CD8-positive, alpha-beta memory T cell (primary cell): ENCODE results near the gene C2orf92. TPM values are rescaled to one million over a fixed set of nuclear protein-coding genes. Genes with fewer than 3 reads are reported as not detected.

Experiments used
- CTCF ChIA-PET: fragments of 350-600 bp; sonication (Branson Sonifier 250); formaldehyde crosslinking; loops from one replicate; lab custom pipeline; 2021; ENCODE audit warnings: antibody characterized with exemption; lab: Charles Lee
- POLR2A ChIA-PET: fragments of 350-600 bp; sonication (Branson Sonifier 250); formaldehyde crosslinking; loops from one replicate; lab custom pipeline; 2021; ENCODE audit warnings: antibody characterized with exemption; lab: Charles Lee
- DNase-seq, 5 donors: peaks; one replicate each; pipeline versions ENCODE4 v3.0.0 to v3.0.0-alpha.2; 2020 to 2022; ENCODE audit warnings: mixed read lengths in 1 of 5
- H3K27ac ChIP-seq: one replicate; pipeline ENCODE4 v1.7.0; 2013; ENCODE audit warnings: low read depth, mild to moderate bottlenecking, low read length, moderate library complexity
- H3K27me3 ChIP-seq: 2 replicates; pipeline ENCODE4 v1.7.0; 2013; ENCODE audit warnings: low read length, mild to moderate bottlenecking; ENCODE audit not compliant: insufficient read depth, poor library complexity, severe bottlenecking
- H3K36me3 ChIP-seq: 2 replicates; pipeline ENCODE4 v1.7.0; 2013; ENCODE audit warnings: mild to moderate bottlenecking, low read length, moderate library complexity; ENCODE audit not compliant: insufficient read depth
- H3K4me1 ChIP-seq: 2 replicates; pipeline ENCODE4 v1.7.0; 2013; ENCODE audit warnings: mild to moderate bottlenecking, low read length, moderate library complexity; ENCODE audit not compliant: insufficient read depth
- H3K4me3 ChIP-seq: 2 replicates; pipeline ENCODE4 v1.7.0; 2013; ENCODE audit warnings: mild to moderate bottlenecking, low read length
- H3K9me3 ChIP-seq: 2 replicates; pipeline ENCODE4 v1.7.0; 2013; ENCODE audit warnings: mild to moderate bottlenecking, low read length
- H3K27ac Mint-ChIP-seq, 8 donors: one replicate each; pipeline ENCODE4 v1.8.0; 2020 to 2021; ENCODE audit warnings: mixed read lengths in 8 of 8, mild to moderate bottlenecking in 6 of 8, inconsistent platforms in 3 of 8, moderate library complexity in 3 of 8
- H3K27me3 Mint-ChIP-seq, 2 donors: one replicate each; pipeline ENCODE4 v1.8.0; 2020 to 2021; ENCODE audit warnings: mixed read lengths in 2 of 2, mild to moderate bottlenecking in 1 of 2, moderate library complexity in 1 of 2
- H3K36me3 Mint-ChIP-seq, 3 donors: one replicate each; pipeline ENCODE4 v1.8.0; 2020 to 2021; ENCODE audit warnings: mixed read lengths in 3 of 3, inconsistent platforms in 1 of 3, mild to moderate bottlenecking in 1 of 3
- H3K4me1 Mint-ChIP-seq, 3 donors: one replicate each; pipeline ENCODE4 v1.8.0; 2020 to 2021; ENCODE audit warnings: mixed read lengths in 3 of 3, inconsistent platforms in 1 of 3, mild to moderate bottlenecking in 1 of 3
- H3K4me3 Mint-ChIP-seq, 7 donors: one replicate each; pipeline ENCODE4 v1.8.0; 2020 to 2021; ENCODE audit warnings: mixed read lengths in 7 of 7, mild to moderate bottlenecking in 6 of 7, moderate library complexity in 4 of 7, inconsistent platforms in 2 of 7
- H3K9me3 Mint-ChIP-seq, 5 donors: one replicate each; pipeline ENCODE4 v1.8.0; 2020 to 2022; ENCODE audit warnings: mixed read lengths in 5 of 5, mild to moderate bottlenecking in 3 of 5, moderate library complexity in 2 of 5, inconsistent platforms in 1 of 5
- polyA plus RNA-seq: library from polyadenylated mRNA; unstranded; fragments of 300-500 nt; fragmentation: Illumina TruSeq; gene quantifications from one replicate; pipeline ENCODE4 v1.2.3, GENCODE V29; 2021
- total RNA-seq, 2 experiments: library from RNA; stranded (reverse); gene quantifications; one replicate each; pipeline ENCODE4 v1.2.3, GENCODE V29; 2021

Gene C2orf92
- total and polyA plus RNA-seq, 3 experiments from 2014 or later: 4.6 to 6.5 TPM; not detected in 1

- peak within 1 kb of the TSS; percentile 86 for H3K4me3 ChIP-seq
- peak; percentile 97 to 99 (median 98) for DNase-seq
- no peaks in the 10 kb centered on the region for H3K9me3 ChIP-seq
- ChIA-PET CTCF (interaction anchor here (0.7 to 7.9 kb wide), 6 partner anchors 14 to 91 kb away, joined by 3 to 63 read pairs (median 8); partner anchors contain the start of genes ACTR1B and ANKRD36B), POLR2A (interaction anchor here (0.7 to 3.1 kb wide), 9 partner anchors 14 to 101 kb away, joined by 3 to 83 read pairs (median 4); partner anchors contain the start of genes ACTR1B, ANKRD36B, C2orf92 and ZAP70)
- H3K4me1 Mint-ChIP-seq: peaks cover 16 to 25% (median 21%) of the 10 kb centered on the region in 3 donors
- H3K36me3 ChIP-seq: peaks cover 22% of the 10 kb centered on the region
- peaks cover 18% of the 10 kb centered on the region for H3K4me1 ChIP-seq
- H3K4me3 Mint-ChIP-seq: peak within 1 kb of the TSS; percentile 93 to 96 (median 95)
- H3K27ac Mint-ChIP-seq: peak within 1 kb of the TSS; percentile 90 to 98 (median 98)
- peaks cover 6 to 48% (median 12%) of the 10 kb centered on the region in 3 donors for H3K36me3 Mint-ChIP-seq
- H3K9me3 Mint-ChIP-seq: no peaks in the 10 kb centered on the region
- H3K27me3 Mint-ChIP-seq: peaks cover 0 to 2% of the 10 kb centered on the region in 2 donors
- no peaks in the 10 kb centered on the region for H3K27me3 ChIP-seq
- peak within 1 kb of the TSS; percentile 90 for H3K27ac ChIP-seq
Measured at GRCh38 chr2:97645695-97646629, 23.6 kb upstream of the C2orf92 start, which contains the start of gene COX5B. Gene COX5B, plus strand, starts transcription at chr2:97646062. Its CDS starts 25 bp downstream, at chr2:97646087.

GRCh38 chr2:97646977-97647376 lies 22.5 kb upstream of the C2orf92 start:
- peaks cover 22% of the 10 kb centered on the region for H3K36me3 ChIP-seq
- Mint-ChIP-seq H3K27ac (peak overlapping the region; percentile 77 to 98 (median 91)), H3K36me3 (peaks cover 6 to 51% (median 12%) of the 10 kb centered on the region in 3 donors), H3K4me1 (peaks cover 16 to 25% (median 21%) of the 10 kb centered on the region in 3 donors), H3K9me3 (no peaks in the 10 kb centered on the region), H3K4me3 (peak overlapping the region; percentile 93 to 96 (median 95)), H3K27me3 (peaks cover 0 to 2% of the 10 kb centered on the region in 2 donors)
- CTCF ChIA-PET: interaction anchor here (1.0 to 7.9 kb wide), 4 partner anchors 13 to 57 kb away, joined by 4 to 63 read pairs (median 15); partner anchors contain the start of genes ACTR1B and ANKRD36B
- no peaks in the 10 kb centered on the region for H3K27me3 ChIP-seq
- H3K9me3 ChIP-seq: no peaks in the 10 kb centered on the region
- POLR2A ChIA-PET: interaction anchor here (0.7 to 3.1 kb wide), 2 partner anchors 14 to 16 kb away, joined by 3 to 83 read pairs; partner anchors contain the start of gene ACTR1B
- H3K4me1 ChIP-seq: peaks cover 18% of the 10 kb centered on the region
- no peak for DNase-seq
- H3K27ac ChIP-seq: no peak overlapping the region
- peak overlapping the region; percentile 86 for H3K4me3 ChIP-seq

- no peak overlapping the region for H3K4me3 Mint-ChIP-seq
- no peaks in the 10 kb centered on the region for H3K27me3 ChIP-seq
- H3K27ac ChIP-seq: no peak overlapping the region
- H3K4me1 ChIP-seq: peaks cover 11% of the 10 kb centered on the region
- ChIA-PET POLR2A (interaction anchor here (1.9 kb wide), 1 partner anchor 11 kb away, joined by 6 read pairs; no protein-coding TSS in a partner anchor), CTCF (interaction anchor here (1.2 to 7.9 kb wide), 3 partner anchors 10 to 60 kb away, joined by 3 to 63 read pairs (median 5); partner anchors contain the start of gene ACTR1B)
- peaks cover 22% of the 10 kb centered on the region for H3K36me3 ChIP-seq
- peaks cover 0 to 2% of the 10 kb centered on the region in 2 donors for H3K27me3 Mint-ChIP-seq
- no peak overlapping the region for H3K4me3 ChIP-seq
- H3K9me3 Mint-ChIP-seq: no peaks in the 10 kb centered on the region
- H3K27ac Mint-ChIP-seq: peak overlapping the region in 5 of 8 donors; percentile 2 to 74 (median 39)
- no peaks in the 10 kb centered on the region for H3K9me3 ChIP-seq
- H3K36me3 Mint-ChIP-seq: peaks cover 6 to 53% (median 19%) of the 10 kb centered on the region in 3 donors
- H3K4me1 Mint-ChIP-seq: peaks cover 11 to 16% (median 12%) of the 10 kb centered on the region in 3 donors
- no peak for DNase-seq
Measured at GRCh38 chr2:97651114-97651513, 18.4 kb upstream of the C2orf92 start.

DNA sequence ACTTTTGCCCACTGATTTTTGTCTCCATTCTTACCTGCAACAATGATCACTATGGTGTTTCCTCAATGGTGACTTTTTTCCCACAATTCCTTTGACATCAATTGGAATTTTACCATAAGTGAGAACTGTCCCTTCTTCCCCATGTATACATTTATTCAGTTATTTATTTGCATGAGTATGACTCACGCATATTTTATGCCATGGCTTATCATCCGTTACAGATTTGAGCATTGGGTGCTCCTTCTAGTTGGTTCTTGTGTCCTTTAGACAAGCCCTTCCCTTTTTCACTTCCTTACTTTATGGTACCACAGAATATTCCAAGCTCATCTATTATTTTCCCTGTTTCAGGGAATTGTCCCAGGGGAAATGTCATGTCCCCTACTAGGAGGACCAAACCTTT lies 16.0 kb upstream of the C2orf92 start:
- Mint-ChIP-seq H3K27me3 (no peaks in the 10 kb centered on the region), H3K36me3 (peaks cover under 1 to 53% (median 10%) of the 10 kb centered on the region in 3 donors), H3K27ac (peak overlapping the region in 4 of 8 donors; percentile 0 to 42 (median 16)), H3K4me3 (no peak overlapping the region), H3K4me1 (peaks cover 0 to 4% (median 2%) of the 10 kb centered on the region in 3 donors), H3K9me3 (no peaks in the 10 kb centered on the region)
- ChIA-PET CTCF (interaction anchor here (0.6 kb wide), 1 partner anchor 94 kb away, joined by 3 read pairs; no protein-coding TSS in a partner anchor), POLR2A (no interaction called here)
- Histone ChIP-seq H3K9me3 (no peaks in the 10 kb centered on the region), H3K27me3 (no peaks in the 10 kb centered on the region), H3K4me1 (no peaks in the 10 kb centered on the region), H3K4me3 (no peak overlapping the region), H3K36me3 (peaks cover 19% of the 10 kb centered on the region), H3K27ac (no peak overlapping the region)
- DNase-seq: no peak

DNA sequence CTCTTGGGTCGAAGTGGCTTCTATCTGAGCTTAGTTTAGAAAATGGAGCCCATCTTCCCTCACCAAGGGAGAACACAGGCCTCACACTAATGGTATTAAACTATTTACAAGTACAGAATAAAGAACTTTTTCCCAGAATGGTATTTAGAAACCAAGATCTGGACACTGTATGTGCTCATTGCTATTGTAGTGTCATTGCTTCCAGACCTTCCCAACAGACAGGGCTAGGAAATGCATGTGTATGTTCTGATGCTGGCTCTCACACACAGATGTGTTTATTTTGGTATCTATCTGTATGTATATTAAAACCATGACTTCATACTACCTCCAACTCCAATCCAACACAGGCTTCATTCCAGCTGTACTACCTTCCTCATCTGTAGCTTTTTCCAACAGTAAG lies 15.6 kb upstream of the C2orf92 start:
- Mint-ChIP-seq H3K27ac (peak overlapping the region in 3 of 8 donors; percentile 0 to 66 (median 42)), H3K4me1 (peaks cover 0 to 4% (median 0%) of the 10 kb centered on the region in 3 donors), H3K4me3 (no peak overlapping the region), H3K36me3 (peaks cover 0 to 53% (median 9%) of the 10 kb centered on the region in 3 donors), H3K27me3 (no peaks in the 10 kb centered on the region), H3K9me3 (no peaks in the 10 kb centered on the region)
- DNase-seq: no peak
- Histone ChIP-seq H3K27ac (no peak overlapping the region), H3K9me3 (no peaks in the 10 kb centered on the region), H3K36me3 (peaks cover 17% of the 10 kb centered on the region), H3K27me3 (no peaks in the 10 kb centered on the region), H3K4me3 (no peak overlapping the region), H3K4me1 (no peaks in the 10 kb centered on the region)
- ChIA-PET CTCF (no interaction called here), POLR2A (no interaction called here)

- H3K4me3 Mint-ChIP-seq: no peak overlapping the region
- peaks cover 0 to 4% (median 0%) of the 10 kb centered on the region in 3 donors for H3K4me1 Mint-ChIP-seq
- Histone ChIP-seq H3K27ac (no peak overlapping the region), H3K27me3 (no peaks in the 10 kb centered on the region), H3K4me1 (no peaks in the 10 kb centered on the region), H3K4me3 (no peak overlapping the region), H3K9me3 (no peaks in the 10 kb centered on the region), H3K36me3 (peaks cover 16% of the 10 kb centered on the region)
- H3K9me3 Mint-ChIP-seq: no peaks in the 10 kb centered on the region
- H3K27ac Mint-ChIP-seq: peak overlapping the region in 4 of 8 donors; percentile 4 to 86 (median 54)
- CTCF ChIA-PET: no interaction called here
- no peaks in the 10 kb centered on the region for H3K27me3 Mint-ChIP-seq
- H3K36me3 Mint-ChIP-seq: peaks cover 0 to 53% (median 9%) of the 10 kb centered on the region in 3 donors
- POLR2A ChIA-PET: no interaction called here
- DNase-seq: no peak
Measured at GRCh38 chr2:97654309-97654708, 15.2 kb upstream of the C2orf92 start.

DNA sequence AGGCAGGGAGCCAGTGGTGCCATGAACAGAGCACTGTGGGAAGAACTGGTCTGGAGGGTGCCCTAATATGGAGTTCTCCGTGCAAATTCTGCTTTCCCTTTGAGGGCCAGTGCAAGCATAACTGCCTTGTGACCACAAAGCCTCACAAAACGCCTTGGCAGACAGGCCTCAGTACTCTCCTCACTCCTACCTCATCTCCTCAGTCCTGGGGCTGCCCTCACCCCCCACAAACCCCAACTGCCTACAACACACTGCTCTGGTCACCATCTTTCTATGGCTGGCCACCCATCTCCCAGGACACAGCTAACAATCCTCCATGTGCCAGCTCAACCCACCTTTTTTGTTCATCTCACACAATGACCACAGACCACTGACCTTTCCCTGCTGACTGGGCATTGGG lies 14.7 kb upstream of the C2orf92 start:
- Mint-ChIP-seq H3K4me1 (peaks cover 0 to 4% (median under 1%) of the 10 kb centered on the region in 3 donors), H3K27me3 (no peaks in the 10 kb centered on the region), H3K27ac (peak overlapping the region in 6 of 8 donors; percentile 4 to 86 (median 36)), H3K4me3 (peak overlapping the region in 1 of 7 donors; percentile 34), H3K9me3 (no peaks in the 10 kb centered on the region), H3K36me3 (peaks cover 0 to 52% (median 8%) of the 10 kb centered on the region in 3 donors)
- Histone ChIP-seq H3K4me3 (no peak overlapping the region), H3K4me1 (no peaks in the 10 kb centered on the region), H3K9me3 (no peaks in the 10 kb centered on the region), H3K27ac (no peak overlapping the region), H3K36me3 (peaks cover 16% of the 10 kb centered on the region), H3K27me3 (no peaks in the 10 kb centered on the region)
- no peak for DNase-seq
- ChIA-PET POLR2A (no interaction called here), CTCF (no interaction called here)
